GM12801 (cell line): ENCODE results near the gene IGF2.

Experiments used
- CTCF ChIP-seq: IDR thresholded peaks from one replicate; pipeline ENCODE4 v1.5.1; 2011; ENCODE audit warnings: control low read depth; ENCODE audit not compliant: insufficient read length; ENCODE audit errors: extremely low read depth

Gene IGF2

GRCh38 chr11:2149460-2149859 is 10.3 kb upstream of the IGF2 start:
- TF ChIP-seq CTCF = no peak

- TF ChIP-seq CTCF = no peak
Observed at GRCh38 chr11:2148595-2148994, 9.4 kb upstream of the IGF2 start.

GRCh38 chr11:2147391-2147790 is 8.2 kb upstream of the IGF2 start:
- TF ChIP-seq CTCF = no peak

GRCh38 chr11:2146051-2146450 is 6.9 kb upstream of the IGF2 start:
- TF ChIP-seq CTCF = no peak

GRCh38 chr11:2144544-2145248 is 5.5 kb upstream of the IGF2 start:
- no peak for TF ChIP-seq CTCF

- TF ChIP-seq CTCF = no peak
Observed at GRCh38 chr11:2143799-2144543, 4.8 kb upstream of the IGF2 start.

GRCh38 chr11:2143477-2143798 is 4.2 kb upstream of the IGF2 start:
- no peak for TF ChIP-seq CTCF
